HepG2 (cell line): Measurements from ENCODE around the gene PLEKHA3. TPM values are rescaled to one million over a fixed set of nuclear protein-coding genes. Genes with fewer than 3 reads are reported as not detected.

Experiments
- CREB1 ChIP-seq, 2 experiments: fragments of 450-650 bp in 1 of 2; IDR thresholded peaks; 2 replicates each; pipeline ENCODE4 v1.6.1; 2016 to 2017; ENCODE audit warnings: control low read depth in 1 of 2, mild to moderate bottlenecking in 1 of 2, missing compliant biosample characterization in 1 of 2, missing genetic modification characterization in 1 of 2
- FOSL2 ChIP-seq: sonication (generic); formaldehyde crosslinking; IDR thresholded peaks from 2 replicates; pipeline ENCODE4 v1.4.0; 2020; ENCODE audit warnings: missing genetic modification reagents
- FOXC1 ChIP-seq: sonication (generic); formaldehyde crosslinking; IDR thresholded peaks from 2 replicates; pipeline ENCODE4 v1.8.0; 2022; ENCODE audit warnings: mild to moderate bottlenecking, missing genetic modification reagents, borderline replicate concordance
- NCOA5 ChIP-seq: sonication (generic); formaldehyde crosslinking; IDR thresholded peaks from 2 replicates; pipeline ENCODE4 v1.4.0; 2020; ENCODE audit warnings: missing genetic modification reagents
- NFATC3 ChIP-seq: sonication (generic); formaldehyde crosslinking; IDR thresholded peaks from 2 replicates; pipeline ENCODE4 v1.5.1; 2020; ENCODE audit warnings: mild to moderate bottlenecking, missing genetic modification reagents
- PHF8 ChIP-seq: sonication (generic); formaldehyde crosslinking; IDR thresholded peaks from 2 replicates; pipeline ENCODE4 v1.5.0; 2020; ENCODE audit warnings: missing genetic modification reagents
- SMARCC2 ChIP-seq: fragments of 450-650 bp; IDR thresholded peaks from 2 replicates; pipeline ENCODE4 v1.6.1; 2017; ENCODE audit warnings: antibody characterized with exemption, mild to moderate bottlenecking
- ZFP36L1 ChIP-seq: sonication (generic); formaldehyde crosslinking; IDR thresholded peaks from 2 replicates; pipeline ENCODE4 v1.8.0; 2022; ENCODE audit warnings: mild to moderate bottlenecking, missing genetic modification reagents, moderate library complexity
- ZNF138 ChIP-seq: sonication (generic); formaldehyde crosslinking; IDR thresholded peaks from 2 replicates; pipeline ENCODE4 v1.5.0; 2020; ENCODE audit warnings: mild to moderate bottlenecking, low read depth, missing genetic modification reagents
- ZNF17 ChIP-seq: sonication (generic); formaldehyde crosslinking; IDR thresholded peaks from 2 replicates; pipeline ENCODE4 v1.5.0; 2020; ENCODE audit warnings: mild to moderate bottlenecking, missing genetic modification reagents
- ZNF33B ChIP-seq: sonication (generic); formaldehyde crosslinking; IDR thresholded peaks from 2 replicates; pipeline ENCODE4 v1.5.1; 2020; ENCODE audit warnings: mild to moderate bottlenecking, missing genetic modification reagents
- ZNF354B ChIP-seq: sonication (generic); formaldehyde crosslinking; IDR thresholded peaks from 2 replicates; pipeline ENCODE4 v1.8.0; 2022; ENCODE audit warnings: mild to moderate bottlenecking, missing genetic modification reagents
- ZNF431 ChIP-seq: sonication (generic); formaldehyde crosslinking; IDR thresholded peaks from 2 replicates; pipeline ENCODE4 v1.9.0; 2022; ENCODE audit warnings: missing genetic modification reagents, low read depth, mild to moderate bottlenecking, borderline replicate concordance
- ZNF451 ChIP-seq: sonication (generic); formaldehyde crosslinking; IDR thresholded peaks from 2 replicates; pipeline ENCODE4 v1.5.0; 2020; ENCODE audit warnings: mild to moderate bottlenecking, missing genetic modification reagents
- ZNF678 ChIP-seq: sonication (generic); formaldehyde crosslinking; IDR thresholded peaks from 2 replicates; pipeline ENCODE4 v1.4.0; 2020; ENCODE audit warnings: mild to moderate bottlenecking, missing genetic modification reagents
- ZNF782 ChIP-seq: sonication (generic); formaldehyde crosslinking; IDR thresholded peaks from 2 replicates; pipeline ENCODE4 v1.4.0; 2020; ENCODE audit warnings: missing genetic modification reagents, mild to moderate bottlenecking, borderline replicate concordance
- polyA plus RNA-seq, 8 experiments: library from polyadenylated mRNA; depleted of rRNA in 3 of 8; stranded (reverse) in 7 of 8; unstranded in 1 of 8; fragments of >200 nt; fragmentation: Illumina TruSeq in 4 of 8; extraction: Trizol in 4 of 8; gene quantifications; 2 replicates each; pipeline versions ENCODE4 v1.2.1 to v1.2.3, GENCODE V29; 2011 to 2016; ENCODE audit warnings: low read depth in 4 of 8, missing spikeins in 1 of 8, mixed read lengths in 1 of 8; ENCODE audit not compliant: insufficient read depth in 1 of 8
- total RNA-seq, 5 experiments: library from RNA; depleted of rRNA; stranded (reverse); fragments of >200 nt; fragmentation: Illumina TruSeq; extraction: Trizol; gene quantifications; 2 replicates each; pipeline ENCODE4 v1.2.3, GENCODE V29; 2016; ENCODE audit warnings: low read depth in 1 of 5
- TF ChIP-seq, protein P1 (sequence below): sonication (generic); formaldehyde crosslinking; IDR thresholded peaks from 2 replicates; pipeline ENCODE4 v1.4.0; 2020; ENCODE audit warnings: missing genetic modification reagents
- TF ChIP-seq, protein P2 (sequence below): sonication (generic); formaldehyde crosslinking; IDR thresholded peaks from 2 replicates; pipeline ENCODE4 v1.4.0; 2020; ENCODE audit warnings: low read depth, mild to moderate bottlenecking, missing genetic modification reagents
- TF ChIP-seq, protein P3 (sequence below): sonication (generic); formaldehyde crosslinking; IDR thresholded peaks from 2 replicates; pipeline ENCODE4 v1.4.0; 2020; ENCODE audit warnings: missing genetic modification reagents, borderline replicate concordance

PLEKHA3 gene
- total and polyA plus RNA-seq, 2 of the 13 experiments (the other 11 are each of a cell fraction or from before 2014, with no cell fraction given), result 11.7 to 23.1 TPM

DNA sequence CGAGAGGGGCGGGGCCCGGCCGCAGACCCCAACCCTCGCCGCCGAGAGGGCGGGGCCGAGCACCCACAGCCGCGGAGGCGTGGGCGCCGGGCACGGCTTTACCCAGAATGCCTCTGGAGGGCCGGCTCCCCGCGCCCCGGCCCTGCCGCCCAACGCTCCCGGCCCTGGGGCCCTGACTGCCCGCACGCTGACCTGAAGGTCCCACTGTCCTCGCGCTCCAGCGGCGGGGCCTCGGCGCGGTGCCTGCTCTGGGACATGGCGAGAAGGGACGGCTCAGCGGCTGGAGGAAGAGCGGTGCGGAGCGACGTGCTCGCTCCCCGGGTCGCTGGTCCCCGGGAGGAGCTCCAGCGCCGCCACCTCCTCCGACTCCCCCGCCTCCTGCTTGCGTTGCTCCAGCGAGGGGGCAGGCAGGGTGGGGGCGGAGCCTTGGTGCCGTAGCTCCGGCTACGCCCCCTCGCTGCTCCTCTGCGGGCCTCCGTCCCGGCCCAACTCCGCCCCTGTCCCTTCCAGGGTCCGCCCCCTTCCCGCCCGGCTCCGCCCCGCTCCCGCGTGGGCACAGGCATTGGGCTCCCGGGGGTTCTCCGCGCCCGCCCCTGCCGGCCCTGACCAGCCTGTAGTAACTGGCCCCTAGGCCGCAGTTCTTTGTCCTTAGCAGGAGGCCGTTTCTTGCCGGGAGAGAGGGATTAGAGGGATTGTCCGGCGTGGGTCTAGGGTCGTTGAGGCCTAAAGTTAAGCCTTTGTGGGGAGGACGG lies 29.3 kb upstream of the PLEKHA3 start, which contains the start of the genes PJVK and PRKRA (continued):
- TF ChIP-seq, protein P1, sequence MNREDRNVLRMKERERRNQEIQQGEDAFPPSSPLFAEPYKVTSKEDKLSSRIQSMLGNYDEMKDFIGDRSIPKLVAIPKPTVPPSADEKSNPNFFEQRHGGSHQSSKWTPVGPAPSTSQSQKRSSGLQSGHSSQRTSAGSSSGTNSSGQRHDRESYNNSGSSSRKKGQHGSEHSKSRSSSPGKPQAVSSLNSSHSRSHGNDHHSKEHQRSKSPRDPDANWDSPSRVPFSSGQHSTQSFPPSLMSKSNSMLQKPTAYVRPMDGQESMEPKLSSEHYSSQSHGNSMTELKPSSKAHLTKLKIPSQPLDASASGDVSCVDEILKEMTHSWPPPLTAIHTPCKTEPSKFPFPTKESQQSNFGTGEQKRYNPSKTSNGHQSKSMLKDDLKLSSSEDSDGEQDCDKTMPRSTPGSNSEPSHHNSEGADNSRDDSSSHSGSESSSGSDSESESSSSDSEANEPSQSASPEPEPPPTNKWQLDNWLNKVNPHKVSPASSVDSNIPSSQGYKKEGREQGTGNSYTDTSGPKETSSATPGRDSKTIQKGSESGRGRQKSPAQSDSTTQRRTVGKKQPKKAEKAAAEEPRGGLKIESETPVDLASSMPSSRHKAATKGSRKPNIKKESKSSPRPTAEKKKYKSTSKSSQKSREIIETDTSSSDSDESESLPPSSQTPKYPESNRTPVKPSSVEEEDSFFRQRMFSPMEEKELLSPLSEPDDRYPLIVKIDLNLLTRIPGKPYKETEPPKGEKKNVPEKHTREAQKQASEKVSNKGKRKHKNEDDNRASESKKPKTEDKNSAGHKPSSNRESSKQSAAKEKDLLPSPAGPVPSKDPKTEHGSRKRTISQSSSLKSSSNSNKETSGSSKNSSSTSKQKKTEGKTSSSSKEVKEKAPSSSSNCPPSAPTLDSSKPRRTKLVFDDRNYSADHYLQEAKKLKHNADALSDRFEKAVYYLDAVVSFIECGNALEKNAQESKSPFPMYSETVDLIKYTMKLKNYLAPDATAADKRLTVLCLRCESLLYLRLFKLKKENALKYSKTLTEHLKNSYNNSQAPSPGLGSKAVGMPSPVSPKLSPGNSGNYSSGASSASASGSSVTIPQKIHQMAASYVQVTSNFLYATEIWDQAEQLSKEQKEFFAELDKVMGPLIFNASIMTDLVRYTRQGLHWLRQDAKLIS (CRISPR knock-in tag), result peak; percentile 62; the same call in 1 of the 2 replicates
- TF ChIP-seq ZNF678 (peak; percentile 83; the same call in 1 of the 2 replicates), CREB1 (IDR thresholded peaks at IDR 0.05) (peak; percentile 43), CREB1 (CRISPR knock-in tag; IDR thresholded peaks at IDR 0.05) (no peak), ZNF431 (peak; percentile 94; the same call in 1 of the 2 replicates), ZNF17 (CRISPR knock-in tag) (no peak), PHF8 (CRISPR knock-in tag) (peak; percentile 99), FOXC1 (CRISPR knock-in tag) (peak; percentile 97), NCOA5 (CRISPR knock-in tag) (no peak), ZNF451 (CRISPR knock-in tag) (peak; percentile 92; the same call in 1 of the 2 replicates), ZNF33B (0 out of 2 replicates have a peak, but pooled peaks have one; percentile 44), ZNF354B (CRISPR knock-in tag) (no peak), SMARCC2 (no peak), FOSL2 (no peak), ZNF782 (CRISPR knock-in tag) (peak; percentile 86), ZNF138 (CRISPR knock-in tag) (peak; percentile 86), NFATC3 (CRISPR knock-in tag) (no peak; the same call in 1 of the 2 replicates), ZFP36L1 (CRISPR knock-in tag) (peak; percentile 99)
- TF ChIP-seq, protein P2, sequence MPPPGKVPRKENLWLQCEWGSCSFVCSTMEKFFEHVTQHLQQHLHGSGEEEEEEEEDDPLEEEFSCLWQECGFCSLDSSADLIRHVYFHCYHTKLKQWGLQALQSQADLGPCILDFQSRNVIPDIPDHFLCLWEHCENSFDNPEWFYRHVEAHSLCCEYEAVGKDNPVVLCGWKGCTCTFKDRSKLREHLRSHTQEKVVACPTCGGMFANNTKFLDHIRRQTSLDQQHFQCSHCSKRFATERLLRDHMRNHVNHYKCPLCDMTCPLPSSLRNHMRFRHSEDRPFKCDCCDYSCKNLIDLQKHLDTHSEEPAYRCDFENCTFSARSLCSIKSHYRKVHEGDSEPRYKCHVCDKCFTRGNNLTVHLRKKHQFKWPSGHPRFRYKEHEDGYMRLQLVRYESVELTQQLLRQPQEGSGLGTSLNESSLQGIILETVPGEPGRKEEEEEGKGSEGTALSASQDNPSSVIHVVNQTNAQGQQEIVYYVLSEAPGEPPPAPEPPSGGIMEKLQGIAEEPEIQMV, result no peak; the same call in 1 of the 2 replicates
- TF ChIP-seq, protein P3, sequence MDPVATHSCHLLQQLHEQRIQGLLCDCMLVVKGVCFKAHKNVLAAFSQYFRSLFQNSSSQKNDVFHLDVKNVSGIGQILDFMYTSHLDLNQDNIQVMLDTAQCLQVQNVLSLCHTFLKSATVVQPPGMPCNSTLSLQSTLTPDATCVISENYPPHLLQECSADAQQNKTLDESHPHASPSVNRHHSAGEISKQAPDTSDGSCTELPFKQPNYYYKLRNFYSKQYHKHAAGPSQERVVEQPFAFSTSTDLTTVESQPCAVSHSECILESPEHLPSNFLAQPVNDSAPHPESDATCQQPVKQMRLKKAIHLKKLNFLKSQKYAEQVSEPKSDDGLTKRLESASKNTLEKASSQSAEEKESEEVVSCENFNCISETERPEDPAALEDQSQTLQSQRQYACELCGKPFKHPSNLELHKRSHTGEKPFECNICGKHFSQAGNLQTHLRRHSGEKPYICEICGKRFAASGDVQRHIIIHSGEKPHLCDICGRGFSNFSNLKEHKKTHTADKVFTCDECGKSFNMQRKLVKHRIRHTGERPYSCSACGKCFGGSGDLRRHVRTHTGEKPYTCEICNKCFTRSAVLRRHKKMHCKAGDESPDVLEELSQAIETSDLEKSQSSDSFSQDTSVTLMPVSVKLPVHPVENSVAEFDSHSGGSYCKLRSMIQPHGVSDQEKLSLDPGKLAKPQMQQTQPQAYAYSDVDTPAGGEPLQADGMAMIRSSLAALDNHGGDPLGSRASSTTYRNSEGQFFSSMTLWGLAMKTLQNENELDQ (CRISPR knock-in tag), result no peak
